Measurements from ENCODE around the gene TMC6.

GRCh38 chr17:78170692-78171590 is 42.4 kb upstream of the TMC6 start:
- TF ChIP-seq, protein P1, sequence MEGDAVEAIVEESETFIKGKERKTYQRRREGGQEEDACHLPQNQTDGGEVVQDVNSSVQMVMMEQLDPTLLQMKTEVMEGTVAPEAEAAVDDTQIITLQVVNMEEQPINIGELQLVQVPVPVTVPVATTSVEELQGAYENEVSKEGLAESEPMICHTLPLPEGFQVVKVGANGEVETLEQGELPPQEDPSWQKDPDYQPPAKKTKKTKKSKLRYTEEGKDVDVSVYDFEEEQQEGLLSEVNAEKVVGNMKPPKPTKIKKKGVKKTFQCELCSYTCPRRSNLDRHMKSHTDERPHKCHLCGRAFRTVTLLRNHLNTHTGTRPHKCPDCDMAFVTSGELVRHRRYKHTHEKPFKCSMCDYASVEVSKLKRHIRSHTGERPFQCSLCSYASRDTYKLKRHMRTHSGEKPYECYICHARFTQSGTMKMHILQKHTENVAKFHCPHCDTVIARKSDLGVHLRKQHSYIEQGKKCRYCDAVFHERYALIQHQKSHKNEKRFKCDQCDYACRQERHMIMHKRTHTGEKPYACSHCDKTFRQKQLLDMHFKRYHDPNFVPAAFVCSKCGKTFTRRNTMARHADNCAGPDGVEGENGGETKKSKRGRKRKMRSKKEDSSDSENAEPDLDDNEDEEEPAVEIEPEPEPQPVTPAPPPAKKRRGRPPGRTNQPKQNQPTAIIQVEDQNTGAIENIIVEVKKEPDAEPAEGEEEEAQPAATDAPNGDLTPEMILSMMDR (conservative IDR thresholded peaks at IDR 0.05; ENCODE audit: low read depth in 2 of 2), result no peak
- TF ChIP-seq EZH2 (IDR thresholded peaks at IDR 0.05; ENCODE audit: low read depth, unreplicated experiment) (no peak), CREB1 (CRISPR knock-in tag; IDR thresholded peaks at IDR 0.05; ENCODE audit: low read depth) (no peak), POLR2AphosphoS5 (IDR thresholded peaks at IDR 0.05; ENCODE audit: low read depth) (no peak), JUNB (IDR thresholded peaks at IDR 0.05; ENCODE audit: unreplicated experiment) (no peak), EZH2phosphoT487 (IDR thresholded peaks at IDR 0.05; ENCODE audit: unreplicated experiment) (no peak), ZNF114 (CRISPR knock-in tag; IDR thresholded peaks at IDR 0.05) (no peak), ZNF331 (CRISPR knock-in tag; IDR thresholded peaks at IDR 0.05; ENCODE audit: low read depth) (no peak), NANOG (IDR thresholded peaks at IDR 0.05; ENCODE audit: borderline replicate concordance) (no peak)
- TF ChIP-seq, protein P2, sequence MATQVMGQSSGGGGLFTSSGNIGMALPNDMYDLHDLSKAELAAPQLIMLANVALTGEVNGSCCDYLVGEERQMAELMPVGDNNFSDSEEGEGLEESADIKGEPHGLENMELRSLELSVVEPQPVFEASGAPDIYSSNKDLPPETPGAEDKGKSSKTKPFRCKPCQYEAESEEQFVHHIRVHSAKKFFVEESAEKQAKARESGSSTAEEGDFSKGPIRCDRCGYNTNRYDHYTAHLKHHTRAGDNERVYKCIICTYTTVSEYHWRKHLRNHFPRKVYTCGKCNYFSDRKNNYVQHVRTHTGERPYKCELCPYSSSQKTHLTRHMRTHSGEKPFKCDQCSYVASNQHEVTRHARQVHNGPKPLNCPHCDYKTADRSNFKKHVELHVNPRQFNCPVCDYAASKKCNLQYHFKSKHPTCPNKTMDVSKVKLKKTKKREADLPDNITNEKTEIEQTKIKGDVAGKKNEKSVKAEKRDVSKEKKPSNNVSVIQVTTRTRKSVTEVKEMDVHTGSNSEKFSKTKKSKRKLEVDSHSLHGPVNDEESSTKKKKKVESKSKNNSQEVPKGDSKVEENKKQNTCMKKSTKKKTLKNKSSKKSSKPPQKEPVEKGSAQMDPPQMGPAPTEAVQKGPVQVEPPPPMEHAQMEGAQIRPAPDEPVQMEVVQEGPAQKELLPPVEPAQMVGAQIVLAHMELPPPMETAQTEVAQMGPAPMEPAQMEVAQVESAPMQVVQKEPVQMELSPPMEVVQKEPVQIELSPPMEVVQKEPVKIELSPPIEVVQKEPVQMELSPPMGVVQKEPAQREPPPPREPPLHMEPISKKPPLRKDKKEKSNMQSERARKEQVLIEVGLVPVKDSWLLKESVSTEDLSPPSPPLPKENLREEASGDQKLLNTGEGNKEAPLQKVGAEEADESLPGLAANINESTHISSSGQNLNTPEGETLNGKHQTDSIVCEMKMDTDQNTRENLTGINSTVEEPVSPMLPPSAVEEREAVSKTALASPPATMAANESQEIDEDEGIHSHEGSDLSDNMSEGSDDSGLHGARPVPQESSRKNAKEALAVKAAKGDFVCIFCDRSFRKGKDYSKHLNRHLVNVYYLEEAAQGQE (IDR thresholded peaks at IDR 0.05; ENCODE audit: unreplicated experiment), result no peak
